T-cell (primary cell): ENCODE measurements around the gene BABAM2. TPM values are rescaled to one million over a fixed set of nuclear protein-coding genes. Genes with fewer than 3 reads are reported as not detected.
"Not testable (repeated sequence)": the region's sequence is repeated elsewhere in the genome, so short reads cannot be mapped to it uniquely, and the experiment has no call there.

Source experiments
- ATAC-seq, 4 experiments: fragments of 200-7000 bp in 3 of 4; fragments of 150-1000 bp in 1 of 4; cut with Tn5 transposase; replicated peaks in 1 of 4; 1 replicate in 3 of 4; 2 replicates in 1 of 4; pipeline ENCODE4 v1.10.0; 2021; ENCODE audit warnings: moderate library complexity in 3 of 4, mild to moderate bottlenecking in 2 of 4, moderate number of reproducible peaks in 1 of 4
- CTCF ChIA-PET, 2 donors: fragments of 300-600 bp; sonication (Branson Sonifier 250); formaldehyde crosslinking; loops; one replicate each; lab custom pipeline; 2022; ENCODE audit warnings: antibody characterized with exemption in 2 of 2; lab: Charles Lee
- POLR2A ChIA-PET, 2 donors: fragments of 300-600 bp; sonication (Branson Sonifier 250); formaldehyde crosslinking; loops; one replicate each; lab custom pipeline; 2022; ENCODE audit warnings: antibody characterized with exemption in 2 of 2; lab: Charles Lee
- DNase-seq, 35 experiments: peaks; one replicate each; pipeline versions ENCODE4 v3.0.0 to v3.0.0-alpha.2; 2013 to 2023
- H3K27ac ChIP-seq: one replicate; pipeline ENCODE4 v1.5.1; 2013; ENCODE audit warnings: low read length
- H3K27me3 ChIP-seq, 2 experiments: replicated peaks in 1 of 2; 1 replicate in 1 of 2; 2 replicates in 1 of 2; pipeline versions ENCODE4 v1.6.1 to v1.7.0; 2013; ENCODE audit warnings: low read length in 1 of 2, mixed read lengths in 1 of 2; ENCODE audit not compliant: control insufficient read depth in 2 of 2, insufficient read depth in 2 of 2; ENCODE audit errors: extremely low read depth in 1 of 2
- H3K36me3 ChIP-seq, 2 donors: 1 replicate in 1 of 2; 2 replicates in 1 of 2; pipeline versions ENCODE4 v1.6.1 to v1.7.0; 2013; ENCODE audit warnings: low read length in 1 of 2; ENCODE audit not compliant: control insufficient read depth in 2 of 2, insufficient read depth in 1 of 2; ENCODE audit errors: extremely low read depth in 1 of 2
- H3K4me1 ChIP-seq, 2 experiments: 1 replicate in 1 of 2; 2 replicates in 1 of 2; pipeline versions ENCODE4 v1.6.1 to v1.7.0; 2013; ENCODE audit warnings: low read length in 2 of 2, mixed read lengths in 1 of 2; ENCODE audit not compliant: insufficient read depth in 2 of 2, control insufficient read depth in 1 of 2; ENCODE audit errors: extremely low read depth in 1 of 2
- H3K4me3 ChIP-seq, 2 donors: 1 replicate in 1 of 2; 2 replicates in 1 of 2; pipeline versions ENCODE4 v1.5.1 to v1.7.0; 2013; ENCODE audit warnings: mild to moderate bottlenecking in 2 of 2, low read length in 1 of 2, moderate library complexity in 1 of 2; ENCODE audit not compliant: control insufficient read depth in 1 of 2; ENCODE audit errors: extremely low read depth in 1 of 2
- H3K9me3 ChIP-seq: 2 replicates; pipeline ENCODE4 v1.7.0; 2013
- H3K27ac Mint-ChIP-seq, 2 donors: one replicate each; pipeline ENCODE4 v1.8.0; 2020 to 2021; ENCODE audit warnings: mild to moderate bottlenecking in 2 of 2, mixed read lengths in 2 of 2
- H3K27me3 Mint-ChIP-seq, 2 donors: one replicate each; pipeline ENCODE4 v1.8.0; 2021 to 2022; ENCODE audit warnings: mixed read lengths in 2 of 2
- H3K36me3 Mint-ChIP-seq: one replicate; pipeline ENCODE4 v1.8.0; 2021; ENCODE audit warnings: mixed read lengths
- H3K4me1 Mint-ChIP-seq, 3 donors: one replicate each; pipeline ENCODE4 v1.8.0; 2020 to 2022; ENCODE audit warnings: mixed read lengths in 3 of 3, mild to moderate bottlenecking in 1 of 3
- H3K4me3 Mint-ChIP-seq, 3 donors: one replicate each; pipeline ENCODE4 v1.8.0; 2020 to 2022; ENCODE audit warnings: mild to moderate bottlenecking in 3 of 3, mixed read lengths in 3 of 3, moderate library complexity in 3 of 3
- H3K9me3 Mint-ChIP-seq, 3 donors: one replicate each; pipeline ENCODE4 v1.8.0; 2020 to 2022; ENCODE audit warnings: mixed read lengths in 3 of 3
- WGBS: methylation state at CpG from one replicate; pipeline ENCODE4 v1.1.5; 2013; ENCODE audit warnings: missing lambda C conversion rate; ENCODE audit not compliant: insufficient coverage; 5-methylcytosine and 5-hydroxymethylcytosine counted together
- total RNA-seq, 35 experiments: library from RNA in 6 of 35; stranded (reverse) in 6 of 35; fragments of 120-200 nt in 1 of 35; gene quantifications; one replicate each; pipeline versions ENCODE4 v1.2.1 to v1.2.4 and lab custom pipeline; 2013 to 2026

The BABAM2 gene
- total RNA-seq, 5 donors from 2014 or later (not counting 1 experiment from before 2014, with no cell fraction given) = 28.4 to 45.2 (median 37.4) TPM

DNA sequence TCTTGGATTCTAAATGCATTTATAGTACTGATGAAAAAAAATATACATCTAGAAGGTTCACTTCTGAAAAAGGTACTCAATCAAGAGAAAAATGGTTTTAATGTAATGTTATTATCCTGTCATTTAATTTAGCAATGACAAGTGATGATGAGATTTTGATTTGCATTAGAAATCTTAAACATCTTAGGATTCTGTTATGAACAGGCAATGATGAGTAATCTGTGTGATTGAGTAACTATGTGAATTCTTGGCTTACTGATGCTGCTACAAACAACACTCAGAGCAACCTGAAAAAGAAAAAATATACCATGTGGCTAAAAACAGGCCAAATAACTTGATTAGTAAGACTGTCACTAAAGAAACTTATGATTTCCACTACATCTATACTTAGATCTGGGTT lies 30.4 kb upstream of the BABAM2 start:
- Histone ChIP-seq H3K4me3 (no peak overlapping the region), H3K36me3 (no peaks in the 10 kb centered on the region), H3K27me3 (no peaks in the 10 kb centered on the region), H3K4me1 (no peaks in the 10 kb centered on the region), H3K27ac (no peak overlapping the region), H3K9me3 (no peaks in the 10 kb centered on the region)
- CTCF ChIA-PET = no interaction called here
- ATAC-seq (no peak), DNase-seq (no peak)
- peaks cover 0 to 13% (median 12%) of the 10 kb centered on the region in 3 donors for H3K4me1 Mint-ChIP-seq
- H3K4me3 Mint-ChIP-seq = no peak overlapping the region
- no peak overlapping the region for H3K27ac Mint-ChIP-seq
- peaks cover 0 to 10% (median 0%) of the 10 kb centered on the region in 3 donors for H3K9me3 Mint-ChIP-seq
- peaks cover 17% of the 10 kb centered on the region for H3K36me3 Mint-ChIP-seq
- POLR2A ChIA-PET = no interaction called here
- H3K27me3 Mint-ChIP-seq = no peaks in the 10 kb centered on the region

DNA sequence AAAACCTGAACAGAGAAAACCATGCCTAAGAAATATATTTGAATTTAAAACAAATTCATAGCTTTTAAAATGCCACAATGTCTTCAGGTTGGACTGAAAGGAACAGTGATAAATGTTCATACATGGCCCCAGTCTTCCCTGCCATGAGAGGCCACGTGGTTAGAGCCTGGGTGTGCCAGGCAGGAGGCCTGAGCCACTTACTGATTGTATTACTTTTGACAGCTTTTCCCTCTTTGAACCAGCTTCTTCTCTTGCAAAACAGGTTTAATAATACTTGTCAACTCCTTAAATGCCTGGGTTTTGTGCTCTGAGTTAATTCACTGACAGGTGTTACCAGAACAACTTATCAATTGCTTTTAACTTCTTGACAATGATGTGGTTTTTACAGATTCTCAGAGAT lies 27.4 kb upstream of the BABAM2 start:
- no peak overlapping the region for H3K27ac ChIP-seq
- ChIA-PET CTCF (no interaction called here), POLR2A (no interaction called here)
- Mint-ChIP-seq H3K4me1 (peaks cover 0 to 7% (median 6%) of the 10 kb centered on the region in 3 donors), H3K36me3 (no peaks in the 10 kb centered on the region), H3K9me3 (peaks cover 0 to 2% (median 0%) of the 10 kb centered on the region in 3 donors), H3K4me3 (no peak overlapping the region), H3K27ac (no peak overlapping the region), H3K27me3 (no peaks in the 10 kb centered on the region)
- ATAC-seq = no peak
- H3K27me3 ChIP-seq = no peaks in the 10 kb centered on the region
- no peak overlapping the region for H3K4me3 ChIP-seq
- H3K36me3 ChIP-seq = no peaks in the 10 kb centered on the region
- DNase-seq = no peak
- H3K9me3 ChIP-seq = no peaks in the 10 kb centered on the region
- no peaks in the 10 kb centered on the region for H3K4me1 ChIP-seq
- WGBS = 83% methylated on average over 1 of the region's 1 CpG

DNA sequence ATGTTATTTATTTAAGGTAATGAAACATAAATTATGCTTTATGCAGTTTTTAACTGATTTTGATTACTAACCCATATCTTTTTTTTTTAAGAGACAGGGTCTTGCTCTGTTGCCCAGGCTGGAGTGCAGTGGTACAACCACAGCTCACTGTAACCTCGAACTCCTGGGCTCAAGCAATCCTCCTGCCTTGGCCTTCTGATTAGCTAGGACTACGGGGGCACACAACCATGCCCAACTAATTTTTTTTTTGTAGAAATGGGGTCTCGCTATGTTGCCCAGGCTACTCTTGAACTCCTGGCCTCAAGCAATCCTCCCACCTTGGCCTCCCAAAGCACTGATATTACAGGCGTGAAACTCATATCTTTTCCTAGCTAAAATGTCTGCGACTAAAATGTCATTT lies 26.6 kb upstream of the BABAM2 start:
- H3K27me3 ChIP-seq, ATAC-seq, H3K4me3 ChIP-seq, CTCF ChIA-PET, H3K27ac ChIP-seq, H3K36me3 ChIP-seq, H3K9me3 Mint-ChIP-seq, H3K4me3 Mint-ChIP-seq, H3K27me3 Mint-ChIP-seq, H3K36me3 Mint-ChIP-seq, H3K27ac Mint-ChIP-seq, H3K4me1 ChIP-seq, DNase-seq, H3K9me3 ChIP-seq, H3K4me1 Mint-ChIP-seq: not testable (repeated sequence)
- POLR2A ChIA-PET = interaction anchor here in 1 of 2 donors (0.7 kb wide), 1 partner anchor 103 kb away, joined by 3 read pairs; no protein-coding TSS in a partner anchor
- no CpG with 5 or more reads among the region's 5 CpGs for WGBS

DNA sequence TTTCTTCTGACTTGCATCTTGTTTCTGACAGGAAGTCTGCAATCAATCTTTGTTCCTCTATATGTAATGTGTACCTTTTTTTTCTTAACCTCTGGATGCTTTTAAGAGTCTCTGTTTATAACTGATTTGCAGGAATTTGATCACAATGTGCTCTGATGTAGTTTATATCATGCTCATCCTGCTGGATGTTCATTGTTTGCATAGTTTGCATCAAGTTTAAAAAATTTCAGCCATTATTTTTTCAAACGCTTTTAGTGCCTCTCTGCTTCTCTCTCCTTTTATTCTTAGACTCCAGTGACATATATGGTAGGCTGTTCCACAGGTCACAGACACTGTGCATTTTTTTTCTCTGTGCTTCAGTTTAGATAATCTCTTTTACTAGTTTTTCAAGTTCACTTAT lies 24.3 kb upstream of the BABAM2 start:
- ATAC-seq (no peak), DNase-seq (no peak)
- no peaks in the 10 kb centered on the region for H3K36me3 ChIP-seq
- Mint-ChIP-seq H3K27me3 (no peaks in the 10 kb centered on the region), H3K4me1 (no peaks in the 10 kb centered on the region), H3K4me3 (no peak overlapping the region), H3K27ac (no peak overlapping the region), H3K9me3 (no peaks in the 10 kb centered on the region), H3K36me3 (peaks cover 11% of the 10 kb centered on the region)
- ChIA-PET CTCF (interaction anchor here in 1 of 2 donors (0.7 kb wide), 1 partner anchor 617 kb away, joined by 3 read pairs; no protein-coding TSS in a partner anchor), POLR2A (no interaction called here)
- H3K4me1 ChIP-seq = no peaks in the 10 kb centered on the region
- no peak overlapping the region for H3K27ac ChIP-seq
- no peaks in the 10 kb centered on the region for H3K9me3 ChIP-seq
- no peaks in the 10 kb centered on the region for H3K27me3 ChIP-seq
- H3K4me3 ChIP-seq = no peak overlapping the region
- 80% methylated on average over 1 of the region's 1 CpG for WGBS

DNA sequence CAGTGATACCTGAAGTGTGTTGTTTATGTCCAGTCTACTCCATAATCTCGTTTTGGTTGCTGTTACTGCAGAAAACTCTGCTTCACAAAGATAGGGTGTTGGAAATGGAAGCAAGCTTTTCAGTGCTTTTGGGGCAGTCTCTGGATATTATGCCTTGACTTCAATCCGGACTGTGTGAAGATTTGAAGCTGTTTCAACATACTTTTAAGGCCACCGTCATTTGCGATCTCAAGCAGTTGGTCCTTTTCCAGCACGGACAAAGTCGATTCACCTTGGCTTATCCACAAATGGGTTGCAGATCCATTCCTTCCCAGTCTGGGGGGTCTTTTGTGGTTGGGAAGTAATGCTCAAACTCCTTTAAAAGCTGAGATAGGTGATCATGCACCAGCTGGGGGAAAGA lies 20.8 kb upstream of the BABAM2 start:
- Histone ChIP-seq H3K27ac (no peak overlapping the region), H3K9me3 (no peaks in the 10 kb centered on the region), H3K36me3 (no peaks in the 10 kb centered on the region), H3K4me3 (no peak overlapping the region), H3K27me3 (no peaks in the 10 kb centered on the region), H3K4me1 (no peaks in the 10 kb centered on the region)
- no peak for DNase-seq
- no peak for ATAC-seq
- H3K4me1 Mint-ChIP-seq = no peaks in the 10 kb centered on the region
- ChIA-PET POLR2A (no interaction called here), CTCF (no interaction called here)
- H3K4me3 Mint-ChIP-seq = no peak overlapping the region
- H3K27me3 Mint-ChIP-seq = no peaks in the 10 kb centered on the region
- peaks cover 11% of the 10 kb centered on the region for H3K36me3 Mint-ChIP-seq
- H3K27ac Mint-ChIP-seq = no peak overlapping the region
- WGBS = 73% methylated on average over 3 of the region's 6 CpGs
- H3K9me3 Mint-ChIP-seq = no peaks in the 10 kb centered on the region

DNA sequence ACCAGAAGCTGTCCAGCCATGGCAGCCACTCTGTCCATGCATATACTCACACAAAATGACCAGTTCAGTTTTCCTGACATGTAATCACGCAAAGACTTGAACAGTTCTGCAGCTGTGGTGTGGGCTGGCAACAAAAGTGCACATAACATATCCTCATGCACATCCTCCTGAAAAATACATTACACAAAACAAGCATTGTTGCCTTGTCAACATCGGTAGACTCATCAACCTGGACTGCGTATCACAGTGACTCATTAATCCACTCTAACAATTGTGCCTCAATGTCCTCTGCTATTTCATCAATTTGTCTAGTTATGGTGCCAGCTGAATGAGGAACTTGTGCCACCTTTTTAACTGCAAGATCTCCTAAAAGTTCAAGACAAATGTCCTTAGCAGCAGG lies 19.8 kb upstream of the BABAM2 start:
- H3K4me1 ChIP-seq = no peaks in the 10 kb centered on the region
- H3K27ac ChIP-seq = no peak overlapping the region
- H3K27me3 Mint-ChIP-seq = no peaks in the 10 kb centered on the region
- H3K36me3 Mint-ChIP-seq = peaks cover 11% of the 10 kb centered on the region
- ChIA-PET CTCF (no interaction called here), POLR2A (no interaction called here)
- DNase-seq (no peak), ATAC-seq (no peak)
- no peaks in the 10 kb centered on the region for H3K27me3 ChIP-seq
- H3K4me1 Mint-ChIP-seq = no peaks in the 10 kb centered on the region
- H3K4me3 Mint-ChIP-seq = no peak overlapping the region
- WGBS = 97% methylated on average over 3 of the region's 3 CpGs
- H3K9me3 Mint-ChIP-seq = peaks cover 0 to 2% (median 0%) of the 10 kb centered on the region in 3 donors
- no peak overlapping the region for H3K27ac Mint-ChIP-seq
- no peaks in the 10 kb centered on the region for H3K36me3 ChIP-seq
- H3K4me3 ChIP-seq = no peak overlapping the region
- H3K9me3 ChIP-seq = no peaks in the 10 kb centered on the region

DNA sequence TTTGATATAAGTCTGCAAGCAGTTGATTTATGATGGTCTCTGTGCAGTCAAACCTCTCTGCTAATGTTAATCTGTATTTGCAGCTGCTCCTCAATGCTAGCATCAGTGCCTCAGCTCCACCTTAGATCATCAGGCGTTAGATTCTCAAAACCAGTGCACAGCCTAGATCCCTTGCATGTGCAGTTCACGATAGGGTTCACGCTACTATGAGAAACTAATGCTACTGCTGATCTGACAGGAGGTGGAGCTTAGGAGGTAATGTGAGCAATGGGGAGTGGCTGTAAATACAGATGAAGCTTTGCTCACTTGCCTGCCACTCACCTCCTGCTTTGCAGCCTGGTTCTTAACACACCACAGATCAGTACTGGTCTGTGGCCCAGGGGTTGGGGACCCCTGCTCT lies 18.7 kb upstream of the BABAM2 start:
- POLR2A ChIA-PET = interaction anchor here in 1 of 2 donors (0.6 kb wide), 1 partner anchor 298 kb away, joined by 3 read pairs; no protein-coding TSS in a partner anchor
- CTCF ChIA-PET = interaction anchor here in 1 of 2 donors (0.5 kb wide), 1 partner anchor 262 kb away, joined by 3 read pairs; no protein-coding TSS in a partner anchor
- H3K27me3 Mint-ChIP-seq = no peaks in the 10 kb centered on the region

More for the DNA sequence above, 18.7 kb upstream of the BABAM2 start:
- H3K27ac Mint-ChIP-seq = no peak overlapping the region
- peaks cover 14% of the 10 kb centered on the region for H3K36me3 Mint-ChIP-seq
- H3K4me3 Mint-ChIP-seq = no peak overlapping the region
- Histone ChIP-seq H3K4me3 (no peak overlapping the region), H3K9me3 (no peaks in the 10 kb centered on the region), H3K27me3 (no peaks in the 10 kb centered on the region), H3K27ac (no peak overlapping the region), H3K36me3 (no peaks in the 10 kb centered on the region), H3K4me1 (no peaks in the 10 kb centered on the region)
- DNase-seq (no peak), ATAC-seq (no peak)
- H3K4me1 Mint-ChIP-seq = no peaks in the 10 kb centered on the region
- H3K9me3 Mint-ChIP-seq = peaks cover 0 to 4% (median 2%) of the 10 kb centered on the region in 3 donors
- 100% methylated on average over 1 of the region's 3 CpGs for WGBS
